Measurements from ENCODE around the gene DEDD.

DNA sequence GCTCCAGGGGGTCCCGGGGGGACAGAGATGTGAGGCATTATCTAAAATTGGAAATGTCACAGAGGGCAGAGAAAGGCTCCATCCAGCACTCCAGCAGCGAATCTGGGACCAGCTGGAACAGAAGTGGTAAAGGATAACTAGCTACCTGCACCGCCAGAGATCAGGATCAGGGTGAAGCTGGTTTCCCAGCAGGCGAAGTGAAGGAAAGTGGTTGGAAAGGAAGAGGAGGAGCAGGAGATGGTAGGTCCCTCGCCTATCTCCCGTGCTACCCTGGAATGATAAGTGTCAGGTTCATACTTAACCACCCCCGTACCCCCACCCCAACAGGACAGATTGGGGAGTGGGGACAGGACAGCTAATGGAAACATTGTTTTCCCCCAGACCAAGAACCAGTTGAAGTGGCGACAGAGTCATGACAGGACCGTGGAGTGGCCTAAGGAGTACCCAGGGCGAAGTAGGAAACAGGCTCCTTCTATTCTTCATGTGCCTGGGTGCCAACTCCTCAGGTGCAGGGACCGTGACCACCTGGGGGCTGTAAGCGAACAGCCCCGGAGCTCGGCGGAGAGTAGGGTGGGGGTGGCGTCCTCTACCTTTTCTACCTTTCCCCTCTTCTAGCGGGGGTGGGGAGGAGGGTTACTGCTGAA lies 44.1 kb upstream of the DEDD start:
- no peak for TF ChIP-seq EZH2 (IDR thresholded peaks at IDR 0.05; ENCODE audit: borderline replicate concordance, low read depth, low read length, severe bottlenecking)
- TF ChIP-seq, protein P1, sequence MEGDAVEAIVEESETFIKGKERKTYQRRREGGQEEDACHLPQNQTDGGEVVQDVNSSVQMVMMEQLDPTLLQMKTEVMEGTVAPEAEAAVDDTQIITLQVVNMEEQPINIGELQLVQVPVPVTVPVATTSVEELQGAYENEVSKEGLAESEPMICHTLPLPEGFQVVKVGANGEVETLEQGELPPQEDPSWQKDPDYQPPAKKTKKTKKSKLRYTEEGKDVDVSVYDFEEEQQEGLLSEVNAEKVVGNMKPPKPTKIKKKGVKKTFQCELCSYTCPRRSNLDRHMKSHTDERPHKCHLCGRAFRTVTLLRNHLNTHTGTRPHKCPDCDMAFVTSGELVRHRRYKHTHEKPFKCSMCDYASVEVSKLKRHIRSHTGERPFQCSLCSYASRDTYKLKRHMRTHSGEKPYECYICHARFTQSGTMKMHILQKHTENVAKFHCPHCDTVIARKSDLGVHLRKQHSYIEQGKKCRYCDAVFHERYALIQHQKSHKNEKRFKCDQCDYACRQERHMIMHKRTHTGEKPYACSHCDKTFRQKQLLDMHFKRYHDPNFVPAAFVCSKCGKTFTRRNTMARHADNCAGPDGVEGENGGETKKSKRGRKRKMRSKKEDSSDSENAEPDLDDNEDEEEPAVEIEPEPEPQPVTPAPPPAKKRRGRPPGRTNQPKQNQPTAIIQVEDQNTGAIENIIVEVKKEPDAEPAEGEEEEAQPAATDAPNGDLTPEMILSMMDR (IDR thresholded peaks at IDR 0.05; ENCODE audit: borderline replicate concordance, extremely low read depth, low read length, poor library complexity, severe bottlenecking) = no peak
